ENCODE data around the gene KIF20B.
"Not testable (repeated sequence)": the region's sequence is repeated elsewhere in the genome, so short reads cannot be mapped to it uniquely, and the experiment has no call there.

KIF20B gene

DNA sequence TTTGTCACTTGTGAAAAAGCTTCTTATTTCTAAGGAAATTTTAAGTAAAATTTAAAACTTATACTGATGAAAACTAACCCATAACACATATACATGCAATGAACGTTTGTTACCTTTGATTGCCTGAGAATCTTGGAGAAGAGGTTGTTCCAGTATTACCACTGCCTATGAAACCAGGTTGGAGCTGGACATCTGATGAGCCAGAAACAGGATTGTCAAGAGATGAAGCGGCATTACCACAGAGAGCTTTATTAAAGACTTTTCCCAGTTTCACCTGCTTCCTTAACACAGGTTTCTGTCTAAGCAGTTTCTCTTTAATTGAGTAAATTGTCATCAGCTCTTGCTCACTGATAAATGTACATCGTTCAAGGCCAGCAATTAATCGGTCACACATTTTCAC lies 9.0 kb upstream of the KIF20B start:
- no peak for DNase-seq (ENCODE audit: low spot score)

DNA sequence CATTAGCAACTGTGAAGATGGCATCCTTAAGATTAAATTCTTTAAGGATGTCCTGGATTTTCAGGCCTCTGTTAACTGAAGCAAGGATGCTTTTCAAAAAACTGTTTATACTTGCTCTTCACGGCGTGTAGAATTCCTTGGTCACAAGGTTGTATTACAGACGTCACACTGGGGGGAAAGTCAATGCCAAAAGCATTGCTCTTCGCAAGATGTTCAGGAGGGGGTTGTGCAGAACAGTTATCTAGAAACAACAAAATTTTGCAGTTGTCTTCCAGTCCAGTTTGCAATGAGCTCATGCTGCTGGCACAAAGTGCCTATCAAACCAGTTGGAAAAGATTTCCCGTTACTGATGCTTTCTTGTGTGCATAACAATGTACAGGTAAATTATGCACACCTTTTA lies 8.2 kb upstream of the KIF20B start:
- DNase-seq (ENCODE audit: low spot score): no peak

DNA sequence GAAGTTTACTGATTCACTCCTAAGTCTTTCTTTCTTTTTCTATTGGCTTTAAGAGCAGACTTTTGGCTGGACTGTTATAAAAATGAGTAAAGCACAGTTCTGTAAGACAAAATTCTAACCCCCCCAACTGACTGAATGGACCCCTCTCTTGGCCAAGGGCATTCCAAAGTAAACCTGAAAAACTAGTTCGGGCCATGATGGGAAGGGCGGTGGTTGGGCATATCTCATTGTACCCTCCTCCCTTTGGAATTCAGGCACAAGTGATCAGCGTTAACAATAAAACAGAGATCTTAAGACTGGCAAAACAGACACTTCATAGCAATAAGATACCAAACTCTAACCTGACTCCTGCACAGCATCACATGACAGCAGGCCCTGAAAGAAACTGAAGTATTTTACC lies 6.1 kb upstream of the KIF20B start:
- no peak for DNase-seq (ENCODE audit: low spot score)

DNA sequence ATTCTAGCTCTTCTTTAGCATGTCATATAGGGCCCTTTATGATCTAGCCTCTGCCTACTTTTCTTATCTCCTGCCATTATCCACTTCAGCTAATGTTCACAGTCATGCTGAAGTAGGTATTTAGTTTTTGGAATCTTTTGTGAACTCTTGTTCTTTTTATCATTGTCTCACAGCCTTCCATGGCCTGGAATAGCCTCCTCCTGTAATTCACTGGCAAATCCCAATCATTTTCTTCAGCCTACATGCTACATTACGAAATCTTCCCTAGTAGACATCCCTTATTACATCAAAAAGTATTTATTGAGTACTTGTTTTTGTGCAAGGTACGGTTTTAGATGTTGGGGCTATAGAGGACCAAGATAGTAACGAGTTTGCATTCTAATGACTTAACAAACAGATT lies 3.4 kb upstream of the KIF20B start:
- no peak for DNase-seq (ENCODE audit: low spot score)

DNA sequence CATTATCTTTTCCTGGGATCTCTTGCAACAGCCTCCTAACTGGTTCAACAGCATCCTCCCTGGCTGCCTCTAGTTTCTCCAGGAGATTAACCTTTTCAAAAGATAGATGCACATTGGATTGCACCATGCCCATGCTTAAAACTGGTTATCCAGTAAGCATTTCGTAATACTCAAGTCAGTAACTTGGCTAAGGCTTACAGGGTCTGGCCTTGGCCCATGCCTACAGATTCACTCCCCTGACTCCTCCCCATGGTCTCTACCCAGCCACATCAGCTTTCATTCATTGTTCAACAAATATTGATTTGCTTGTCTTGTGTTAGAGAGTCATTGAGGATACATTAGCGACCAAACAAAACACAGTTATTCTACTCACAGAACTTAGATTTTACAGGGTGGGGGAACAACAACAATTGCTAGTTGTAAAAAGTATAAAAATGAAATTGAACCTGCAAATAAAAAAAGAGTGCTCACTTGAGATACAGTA lies 1.8 kb upstream of the KIF20B start:
- DNase-seq (ENCODE audit: low spot score): no peak

DNA sequence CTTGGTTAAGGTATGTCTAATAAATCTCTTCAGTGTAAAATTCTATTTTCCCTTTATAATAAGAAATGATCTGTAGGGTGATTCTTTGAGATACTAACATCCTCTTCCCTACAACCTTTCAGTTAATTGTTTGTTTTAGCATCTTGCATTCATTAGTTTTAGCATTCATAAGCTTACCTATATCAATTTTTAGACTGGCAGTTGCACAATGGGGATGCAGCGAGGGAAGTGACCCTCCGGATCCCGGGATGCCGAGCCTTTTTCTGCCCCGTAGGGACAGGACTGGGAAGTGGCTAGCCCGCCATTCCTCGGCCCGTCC lies 508 bp upstream of the KIF20B start:
- no peak for DNase-seq (ENCODE audit: low spot score)

DNA sequence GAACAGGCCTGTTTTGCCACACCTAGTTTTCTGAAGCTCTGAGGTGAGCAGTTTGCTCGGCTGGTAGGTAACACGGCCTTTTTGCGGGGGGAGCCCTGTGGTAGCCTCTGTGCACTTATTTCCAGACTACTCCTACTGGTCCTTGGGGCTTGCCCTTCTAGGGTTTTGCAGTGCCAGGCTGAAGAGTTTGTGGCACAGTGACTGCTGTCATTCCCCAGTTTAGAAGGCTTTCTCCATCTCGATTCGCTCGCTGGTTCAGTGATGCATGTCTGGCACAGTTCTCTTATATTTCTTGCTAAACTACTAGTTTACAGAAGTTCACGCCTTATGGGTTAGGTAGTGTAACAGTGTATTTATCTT lies 711 bp downstream of the KIF20B start:
- DNase-seq (ENCODE audit: low spot score): no peak

DNA sequence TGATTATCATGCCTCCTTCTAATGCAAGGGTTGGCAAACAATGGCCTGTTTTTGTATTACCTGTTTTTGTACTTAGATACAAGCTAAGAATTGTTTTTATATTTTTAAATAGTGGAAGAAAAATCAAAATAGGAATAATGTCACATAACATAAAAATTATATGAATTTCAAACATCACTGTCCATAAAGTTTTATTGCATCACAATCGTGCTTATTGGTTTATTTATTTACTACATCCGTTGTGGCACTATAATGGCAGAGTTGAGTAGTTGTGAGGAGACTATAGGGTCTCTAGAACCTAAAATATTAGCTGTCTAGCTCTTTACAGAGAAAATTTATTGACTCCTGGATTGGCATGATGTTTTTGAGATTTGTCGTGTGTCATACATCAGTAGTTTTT lies 4.1 kb downstream of the KIF20B start:
- no peak for DNase-seq (ENCODE audit: low spot score)

DNA sequence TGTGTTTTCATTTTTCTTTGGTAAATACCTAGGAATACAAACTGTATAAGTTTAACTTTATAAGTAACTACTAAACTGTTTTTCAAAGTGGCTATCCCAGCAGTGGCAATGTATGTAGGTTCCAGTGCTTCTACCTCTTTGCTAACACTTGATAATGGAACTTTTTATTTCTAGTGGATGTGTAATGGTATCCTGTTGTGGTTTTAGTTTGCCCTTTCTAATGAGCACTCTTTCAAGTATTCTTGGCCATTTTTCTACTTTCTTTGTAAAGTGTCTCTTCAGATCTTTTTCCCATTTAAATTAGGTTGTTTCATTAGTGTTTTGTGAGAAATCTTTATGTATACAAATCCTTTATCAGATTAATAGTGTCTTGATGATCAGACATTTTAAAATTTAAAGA lies 4.6 kb downstream of the KIF20B start:
- DNase-seq (ENCODE audit: low spot score): no peak

DNA sequence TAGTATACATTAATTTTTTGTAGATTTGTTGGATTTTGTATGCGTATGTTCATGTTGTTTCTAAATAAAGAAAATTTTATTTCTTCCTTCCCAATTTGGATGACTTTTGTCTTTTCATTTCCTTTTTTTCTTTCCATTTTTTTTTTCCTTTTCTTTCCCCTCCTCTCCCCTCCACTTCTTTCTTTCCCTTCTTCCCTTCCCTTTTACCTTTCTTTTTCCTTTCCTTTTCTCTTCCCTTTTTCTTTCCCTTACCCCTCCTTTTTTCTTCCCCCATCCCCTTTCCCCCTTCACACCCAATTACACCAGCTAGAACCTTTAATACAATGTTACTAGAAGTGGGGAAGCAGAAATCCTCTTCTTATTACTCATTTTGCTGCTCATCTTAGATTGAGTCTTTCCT lies 6.0 kb downstream of the KIF20B start:
- DNase-seq (ENCODE audit: low spot score): no peak

DNA sequence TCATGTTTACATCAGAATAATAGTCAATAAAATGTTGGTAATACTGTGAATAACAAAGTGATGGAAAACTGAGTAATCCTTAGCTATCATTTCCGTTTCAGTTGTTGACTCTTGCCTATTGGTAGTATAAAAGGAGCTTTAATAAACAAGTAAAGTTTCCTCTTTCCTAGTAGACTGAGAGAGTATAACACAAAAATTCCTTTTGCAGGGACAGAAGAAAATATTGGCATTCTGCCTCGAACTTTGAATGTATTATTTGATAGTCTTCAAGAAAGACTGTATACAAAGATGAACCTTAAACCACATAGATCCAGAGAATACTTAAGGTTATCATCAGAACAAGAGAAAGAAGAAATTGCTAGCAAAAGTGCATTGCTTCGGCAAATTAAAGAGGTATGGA lies 9.4 kb downstream of the KIF20B start:
- no peak for DNase-seq (ENCODE audit: low spot score)

DNA sequence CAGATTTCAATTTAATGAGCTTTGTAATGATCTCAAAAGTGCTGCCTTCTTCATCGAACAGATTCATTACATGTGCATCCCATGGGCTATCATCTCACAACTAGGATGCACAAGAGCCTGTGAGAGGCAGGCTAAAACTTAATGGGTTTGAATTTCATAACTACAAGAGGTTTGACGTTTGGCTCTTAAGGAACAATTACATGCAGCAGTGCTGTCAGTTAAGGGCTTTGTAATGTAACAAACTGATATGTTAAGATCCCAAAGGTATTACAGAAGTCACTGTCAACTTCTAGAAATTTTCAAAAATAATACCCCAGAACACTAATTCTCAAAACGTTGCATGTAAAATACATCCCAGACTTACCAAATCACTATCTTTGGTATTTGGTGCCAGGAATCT lies 33.2 kb downstream of the KIF20B start:
- DNase-seq (ENCODE audit: low spot score): no peak

DNA sequence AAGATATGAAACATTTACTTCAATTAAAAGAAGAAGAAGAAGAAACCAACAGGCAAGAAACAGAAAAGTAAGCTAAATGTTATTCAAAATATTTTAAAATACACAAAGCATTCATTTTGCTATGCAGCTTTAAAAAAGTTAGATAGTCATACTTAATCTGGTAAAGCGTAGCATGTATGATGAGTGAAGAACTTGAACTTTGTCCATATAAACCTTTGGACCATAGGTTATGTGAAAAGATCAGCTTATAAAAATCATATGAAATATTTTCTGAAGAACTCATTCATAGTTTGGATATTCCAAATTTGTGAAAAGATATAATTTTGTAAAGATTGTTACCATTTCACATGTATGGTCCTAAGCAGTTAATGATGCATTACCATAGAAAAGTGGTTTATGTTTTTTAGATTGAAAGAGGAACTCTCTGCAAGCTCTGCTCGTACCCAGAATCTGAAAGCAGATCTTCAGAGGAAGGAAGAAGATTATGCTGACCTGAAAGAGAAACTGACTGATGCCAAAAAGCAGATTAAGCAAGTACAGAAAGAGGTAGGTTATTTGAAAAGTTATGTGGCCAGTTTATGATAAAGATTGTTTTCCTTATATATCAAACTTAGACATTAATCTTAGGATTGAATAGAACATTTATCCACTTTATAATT lies 37.3 kb downstream of the KIF20B start:
- peak; percentile 1 for DNase-seq (ENCODE audit: low spot score)

DNA sequence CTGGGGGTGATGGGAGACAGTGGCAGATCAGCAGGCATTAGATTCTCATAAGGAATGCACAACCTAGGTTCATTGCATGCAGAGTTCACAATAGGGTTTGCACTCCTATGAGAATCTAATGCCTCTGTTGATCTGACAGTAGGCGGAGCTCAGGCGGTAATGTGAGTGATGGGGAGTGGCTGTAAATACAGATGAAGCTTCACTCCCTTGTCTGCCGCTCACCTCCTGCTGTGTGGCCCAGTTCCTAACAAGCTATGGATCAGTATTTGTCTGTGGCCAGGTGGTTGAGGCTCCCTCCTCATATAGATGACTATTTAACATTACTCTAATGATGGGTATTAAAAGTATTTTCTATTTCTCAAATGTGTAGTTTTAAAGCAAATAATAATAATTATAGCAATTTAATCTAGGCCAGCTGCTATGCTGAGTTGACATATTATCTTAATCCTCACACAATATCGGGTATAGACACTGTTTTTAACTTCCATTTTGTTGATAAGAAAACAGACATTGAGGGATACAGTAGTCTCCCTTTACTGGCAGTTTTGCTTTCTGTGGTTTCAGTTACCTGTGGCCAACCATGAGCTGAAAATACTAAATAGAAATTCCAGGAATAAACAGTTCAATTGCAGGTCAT lies 39.9 kb downstream of the KIF20B start:
- DNase-seq (ENCODE audit: low spot score): no peak

DNA sequence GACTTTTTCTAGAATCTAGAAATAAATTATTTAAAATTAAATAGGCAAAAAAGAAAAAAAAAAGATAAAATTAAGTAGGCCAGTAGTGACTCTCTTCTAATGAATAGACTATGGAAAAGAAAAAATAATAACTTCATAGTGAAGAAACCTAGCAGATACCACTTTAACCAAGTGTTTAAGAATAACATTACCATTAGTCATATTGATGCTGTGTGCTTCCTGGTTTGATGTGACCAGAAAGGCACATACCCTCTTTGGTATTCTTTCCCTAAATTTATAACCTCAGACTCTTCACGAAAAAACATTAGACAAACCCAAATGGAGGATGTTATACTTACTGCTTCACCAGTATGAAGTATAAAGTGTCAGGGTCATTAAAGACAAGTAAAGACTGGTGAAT lies 42.6 kb downstream of the KIF20B start:
- DNase-seq (ENCODE audit: low spot score): no peak

DNA sequence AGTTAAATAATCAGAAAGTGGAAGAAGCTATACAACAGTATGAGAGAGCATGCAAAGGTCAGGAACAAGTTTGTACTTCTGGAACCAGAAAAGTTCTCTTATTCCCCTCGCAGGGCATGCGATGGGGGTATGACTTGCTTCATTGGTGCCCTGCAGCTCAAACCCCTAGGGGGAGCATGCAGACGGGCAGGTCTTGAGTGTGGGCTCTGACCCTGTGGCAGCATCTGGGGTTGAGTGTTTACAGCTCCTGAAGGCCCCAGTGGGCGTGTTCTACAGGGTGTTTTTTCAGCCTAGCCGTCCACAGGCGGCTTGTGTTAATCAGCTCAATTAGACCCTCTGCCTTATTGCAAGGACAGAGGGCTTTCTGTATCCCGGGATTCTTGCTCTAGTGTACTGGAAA lies 44.5 kb downstream of the KIF20B start:
- DNase-seq (ENCODE audit: low spot score): no peak

DNA sequence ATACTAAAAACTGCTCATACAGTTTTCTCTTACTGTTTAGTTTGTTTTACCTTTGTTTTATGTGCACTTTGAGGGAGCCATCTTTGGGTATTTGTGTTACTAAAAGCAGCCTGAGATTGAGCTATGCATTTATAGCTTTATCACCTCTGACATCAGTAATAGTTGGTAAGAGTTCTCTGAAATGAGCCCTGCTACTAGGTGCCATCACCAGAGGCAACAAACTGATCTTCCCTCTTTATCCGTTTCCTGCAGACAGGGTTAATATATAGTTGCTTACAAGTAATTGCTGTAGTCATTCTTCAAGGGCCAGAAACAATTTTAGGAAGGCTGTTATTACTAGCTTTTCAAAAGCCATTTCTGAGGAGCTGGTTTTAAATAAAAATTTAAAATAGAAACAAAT lies 49.1 kb downstream of the KIF20B start:
- no peak for DNase-seq (ENCODE audit: low spot score)

DNA sequence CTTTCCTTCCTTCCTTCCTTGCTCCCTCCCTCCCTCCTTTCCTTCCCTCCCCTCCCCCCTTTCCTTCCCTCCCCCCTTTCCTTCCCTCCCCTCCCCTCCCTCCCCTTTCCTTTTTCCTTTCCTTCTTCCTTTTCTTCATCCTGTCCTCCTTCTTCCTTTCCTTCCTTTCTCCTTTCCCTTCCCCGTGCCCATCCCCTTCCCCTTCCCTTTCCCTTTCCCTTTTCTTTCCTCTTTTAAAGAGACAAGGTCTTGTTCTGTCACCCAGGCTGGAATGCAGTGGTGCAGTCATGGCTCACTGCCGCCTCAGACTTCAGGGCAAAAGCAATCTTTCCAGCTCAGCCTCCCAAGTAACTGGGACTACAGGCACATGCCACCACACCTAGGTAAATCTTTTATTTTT lies 54.0 kb downstream of the KIF20B start:
- DNase-seq (ENCODE audit: low spot score): no peak

DNA sequence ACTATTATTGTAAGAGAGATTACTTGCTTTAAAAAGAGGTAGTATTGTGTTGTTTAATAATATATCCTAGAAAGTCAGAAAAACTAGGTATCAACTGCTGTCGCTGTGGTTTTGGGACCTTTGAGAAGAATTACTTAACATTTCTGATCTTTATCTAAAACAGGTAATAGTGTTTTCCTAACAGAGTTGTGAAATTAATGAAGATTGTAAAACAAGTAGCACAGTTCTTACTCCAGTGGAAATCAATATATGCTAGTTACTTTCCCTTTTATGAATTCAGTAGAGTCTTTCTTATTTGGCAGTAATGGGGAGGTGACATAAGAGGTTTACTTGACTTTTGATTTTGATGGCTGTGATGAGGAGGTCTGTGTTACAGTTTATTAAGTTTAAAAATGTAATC lies 58.1 kb downstream of the KIF20B start:
- no peak for DNase-seq (ENCODE audit: low spot score)

DNA sequence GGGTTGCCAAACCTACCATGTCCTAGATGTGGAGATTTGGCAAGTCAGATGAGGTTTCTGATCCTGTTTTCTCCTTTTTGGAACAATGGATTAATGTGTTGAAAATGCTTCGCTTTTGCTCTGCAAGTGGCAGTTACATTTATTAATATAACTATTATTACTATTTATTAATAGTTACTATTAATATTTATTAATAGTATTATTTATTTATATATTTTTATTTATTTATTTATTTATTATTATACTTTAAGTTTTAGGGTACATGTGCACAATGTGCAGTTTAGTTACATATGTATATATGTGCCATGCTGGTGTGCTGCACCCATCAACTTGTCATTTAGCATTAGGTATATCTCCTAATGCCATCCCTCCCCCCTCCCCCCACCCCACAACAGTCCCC lies 62.3 kb downstream of the KIF20B start:
- DNase-seq (ENCODE audit: low spot score): not testable (repeated sequence)

DNA sequence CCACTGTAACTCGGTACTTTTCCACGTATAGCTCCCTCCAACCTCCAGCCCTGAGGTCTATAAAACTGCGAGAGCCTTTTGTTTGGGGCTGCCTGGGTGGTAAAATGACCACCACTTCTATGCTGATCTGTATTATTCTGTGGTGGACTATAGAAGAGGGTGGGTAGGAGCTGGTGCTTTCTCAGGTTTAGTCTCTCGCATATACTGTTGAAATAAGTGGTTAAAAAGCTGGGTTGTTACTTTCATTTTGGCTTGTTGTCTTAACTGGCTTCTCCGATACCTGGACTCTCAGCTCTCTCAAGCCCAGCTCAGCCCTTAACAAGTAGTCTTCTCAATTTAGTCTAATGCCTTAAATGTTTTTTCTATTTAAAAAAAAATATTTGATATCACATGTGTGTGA lies 70.3 kb downstream of the KIF20B start:
- no peak for DNase-seq (ENCODE audit: low spot score)

DNA sequence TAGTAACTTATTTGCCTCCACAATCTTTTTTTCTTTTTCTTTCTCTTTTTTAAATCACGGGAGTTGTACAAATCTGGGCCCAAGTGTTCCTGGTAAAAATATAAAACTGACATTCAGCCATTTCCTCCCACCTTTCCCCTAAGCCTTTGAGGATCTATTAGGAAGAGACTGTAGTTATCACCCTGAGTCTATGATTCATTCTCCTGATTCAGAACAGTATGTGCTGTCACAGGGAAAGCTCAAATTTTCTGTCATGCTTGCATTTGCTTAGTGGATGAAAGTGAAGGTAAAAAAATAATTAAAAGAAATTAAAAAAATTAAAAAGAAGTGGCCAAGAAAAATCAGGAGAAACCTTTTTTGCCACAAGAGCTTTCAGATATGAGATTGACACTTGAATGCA lies 71.7 kb downstream of the KIF20B start:
- DNase-seq (ENCODE audit: low spot score): no peak

DNA sequence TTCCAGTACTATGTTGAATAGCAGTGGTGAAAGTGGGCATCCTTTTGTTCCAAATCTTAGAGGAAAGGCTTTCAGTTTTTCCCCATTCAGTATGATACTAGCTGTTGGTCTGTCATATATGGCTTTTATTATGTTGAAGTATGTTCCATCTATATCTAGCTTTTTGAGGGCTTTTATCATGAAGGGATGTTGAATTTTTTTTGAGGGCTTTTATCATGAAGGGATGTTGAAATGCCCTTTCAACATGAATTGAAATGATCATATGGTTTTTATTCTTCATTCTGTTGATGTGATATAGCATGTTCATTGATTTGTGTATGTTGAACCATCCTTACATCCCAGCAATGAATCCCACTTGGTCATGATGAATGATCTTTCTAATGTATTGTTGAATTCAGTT lies 75.3 kb downstream of the KIF20B start:
- DNase-seq (ENCODE audit: low spot score): no peak

DNA sequence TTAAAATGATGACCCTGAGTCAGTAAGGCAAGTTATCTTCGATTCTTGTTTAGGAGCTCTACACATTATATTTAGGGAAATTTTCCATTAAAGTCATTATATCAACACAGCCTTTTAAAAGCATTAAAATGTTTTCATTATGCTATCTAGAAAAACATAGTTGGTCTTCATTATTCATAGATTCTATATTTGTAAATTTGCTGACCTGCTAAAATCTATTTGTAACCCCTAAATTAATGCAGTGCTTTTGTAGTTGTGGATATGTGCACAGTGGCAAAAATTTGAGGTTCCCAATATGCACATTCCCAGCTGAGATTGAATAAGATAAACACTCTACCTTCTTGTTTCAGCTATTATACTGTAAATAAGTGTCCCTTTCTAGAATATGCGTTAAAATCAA lies 81.1 kb downstream of the KIF20B start:
- DNase-seq (ENCODE audit: low spot score): no peak

DNA sequence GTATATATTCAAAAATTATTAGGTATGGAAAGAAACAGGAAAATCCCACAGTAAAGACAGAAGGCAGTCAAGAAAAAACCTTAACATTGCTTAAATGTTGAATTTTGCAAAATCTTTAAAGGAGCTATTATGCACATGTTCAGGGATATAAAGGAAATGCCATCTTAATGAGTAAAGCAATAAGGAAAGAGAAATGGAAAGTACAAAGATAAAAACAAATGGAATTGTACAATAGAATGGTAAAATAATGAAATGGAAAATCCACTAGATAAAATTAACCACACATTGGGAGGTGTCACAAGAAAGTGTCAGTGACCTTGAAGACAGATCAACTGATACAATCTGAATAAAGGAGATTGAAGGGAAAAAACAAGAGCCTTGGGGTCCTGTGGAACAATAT lies 82.0 kb downstream of the KIF20B start:
- no peak for DNase-seq (ENCODE audit: low spot score)

Measured in CD4-positive, alpha-beta T cell treated with Interleukin-6 at 100 ng/mL for 8 hours (primary cell).